Glutamatergic neuron (in vitro differentiated cells): ENCODE data around the gene BARX2. TPM values are rescaled to one million over a fixed set of nuclear protein-coding genes. Genes with fewer than 3 reads are reported as not detected.

Source experiments
- DNase-seq: peaks from one replicate; pipeline ENCODE4 v3.0.0; 2022
- H3K27ac Mint-ChIP-seq: one replicate; pipeline ENCODE4 v1.8.0; 2020; ENCODE audit warnings: mild to moderate bottlenecking, mixed read lengths, inconsistent platforms; ENCODE audit not compliant: unreplicated experiment
- H3K27me3 Mint-ChIP-seq: one replicate; pipeline ENCODE4 v1.8.0; 2020; ENCODE audit warnings: mild to moderate bottlenecking, moderate library complexity, mixed read lengths, inconsistent platforms; ENCODE audit not compliant: unreplicated experiment
- H3K36me3 Mint-ChIP-seq: one replicate; pipeline ENCODE4 v1.8.0; 2020; ENCODE audit warnings: mild to moderate bottlenecking, mixed read lengths, inconsistent platforms; ENCODE audit not compliant: unreplicated experiment
- H3K4me1 Mint-ChIP-seq: one replicate; pipeline ENCODE4 v1.8.0; 2020; ENCODE audit warnings: mild to moderate bottlenecking, low read depth, mixed read lengths, inconsistent platforms; ENCODE audit not compliant: unreplicated experiment
- H3K4me3 Mint-ChIP-seq: one replicate; pipeline ENCODE4 v1.8.0; 2020; ENCODE audit warnings: mild to moderate bottlenecking, mixed read lengths, inconsistent platforms; ENCODE audit not compliant: unreplicated experiment
- H3K9me3 Mint-ChIP-seq: one replicate; pipeline ENCODE4 v1.8.0; 2020; ENCODE audit warnings: mild to moderate bottlenecking, moderate library complexity, mixed read lengths, inconsistent platforms; ENCODE audit not compliant: unreplicated experiment
- total RNA-seq: library from RNA; stranded (reverse); fragmentation: NEBNext Ultra II Directional; extraction: Animal tissue kit (Norgen Biotek cat#: 25700); gene quantifications from one replicate; pipeline ENCODE4 v1.2.1, GENCODE V29; 2021; ENCODE audit not compliant: unreplicated experiment
- TF ChIP-seq, protein P1 (sequence below): fragments of 200-600 bp; sonication (generic); IDR thresholded peaks from one replicate; pipeline ENCODE4 v1.5.0; 2021; ENCODE audit not compliant: partially characterized antibody, unreplicated experiment

Gene BARX2
- total RNA-seq, 1 donor from 2014 or later, result not detected

DNA sequence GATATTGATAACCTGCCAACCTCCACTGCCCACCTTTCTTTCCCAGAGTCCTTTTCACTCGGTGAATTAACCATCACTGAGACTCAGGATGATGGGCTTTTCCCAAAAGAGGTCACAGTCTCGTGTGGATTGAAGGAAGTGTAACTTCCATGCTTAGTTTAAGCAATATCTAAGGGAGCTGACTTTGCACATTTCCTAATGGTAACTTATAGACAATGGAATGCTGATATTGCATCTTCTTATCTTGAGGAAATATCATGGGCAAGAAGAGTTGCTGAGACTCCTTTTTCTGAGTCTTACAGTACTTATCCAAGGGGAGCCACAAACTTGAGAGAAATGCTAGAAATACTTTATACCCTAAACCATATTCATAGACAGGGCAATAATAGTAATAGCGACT, 8.8 kb downstream of the BARX2 start:
- no peak overlapping the region for H3K27ac Mint-ChIP-seq
- H3K27me3 Mint-ChIP-seq, result no peaks in the 10 kb centered on the region

DNA sequence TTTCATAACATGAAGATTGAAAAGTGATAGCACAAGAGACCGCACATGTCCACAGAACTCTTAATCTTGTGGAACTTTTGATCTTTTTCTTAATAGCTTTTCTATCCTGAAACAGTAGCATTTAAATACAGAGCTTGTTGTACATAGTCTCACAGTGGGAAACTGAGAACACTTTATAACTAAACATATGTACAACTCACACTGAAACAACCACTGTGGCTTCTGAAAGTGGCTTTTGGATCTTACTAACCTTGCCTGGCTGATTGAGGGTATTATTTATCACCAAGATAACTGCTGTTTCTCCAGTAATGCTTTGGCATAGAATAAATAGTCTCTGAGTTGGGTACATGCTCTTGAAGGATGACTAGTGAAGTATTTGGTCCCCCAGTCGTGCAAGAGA, 10.2 kb downstream of the BARX2 start:
- no peak overlapping the region for H3K27ac Mint-ChIP-seq
- H3K4me1 Mint-ChIP-seq, result peaks cover 15% of the 10 kb centered on the region
- H3K4me3 Mint-ChIP-seq, result no peak overlapping the region
- H3K9me3 Mint-ChIP-seq, result peaks cover 4% of the 10 kb centered on the region
- H3K36me3 Mint-ChIP-seq, result no peaks in the 10 kb centered on the region
- TF ChIP-seq, protein P1, sequence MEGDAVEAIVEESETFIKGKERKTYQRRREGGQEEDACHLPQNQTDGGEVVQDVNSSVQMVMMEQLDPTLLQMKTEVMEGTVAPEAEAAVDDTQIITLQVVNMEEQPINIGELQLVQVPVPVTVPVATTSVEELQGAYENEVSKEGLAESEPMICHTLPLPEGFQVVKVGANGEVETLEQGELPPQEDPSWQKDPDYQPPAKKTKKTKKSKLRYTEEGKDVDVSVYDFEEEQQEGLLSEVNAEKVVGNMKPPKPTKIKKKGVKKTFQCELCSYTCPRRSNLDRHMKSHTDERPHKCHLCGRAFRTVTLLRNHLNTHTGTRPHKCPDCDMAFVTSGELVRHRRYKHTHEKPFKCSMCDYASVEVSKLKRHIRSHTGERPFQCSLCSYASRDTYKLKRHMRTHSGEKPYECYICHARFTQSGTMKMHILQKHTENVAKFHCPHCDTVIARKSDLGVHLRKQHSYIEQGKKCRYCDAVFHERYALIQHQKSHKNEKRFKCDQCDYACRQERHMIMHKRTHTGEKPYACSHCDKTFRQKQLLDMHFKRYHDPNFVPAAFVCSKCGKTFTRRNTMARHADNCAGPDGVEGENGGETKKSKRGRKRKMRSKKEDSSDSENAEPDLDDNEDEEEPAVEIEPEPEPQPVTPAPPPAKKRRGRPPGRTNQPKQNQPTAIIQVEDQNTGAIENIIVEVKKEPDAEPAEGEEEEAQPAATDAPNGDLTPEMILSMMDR, result no peak
- DNase-seq, result no peak
- no peaks in the 10 kb centered on the region for H3K27me3 Mint-ChIP-seq

More for the DNA sequence above, 8.8 kb downstream of the BARX2 start:
- DNase-seq, result no peak
- Mint-ChIP-seq H3K4me1 (peaks cover 15% of the 10 kb centered on the region), H3K36me3 (no peaks in the 10 kb centered on the region), H3K4me3 (no peak overlapping the region), H3K9me3 (peaks cover 4% of the 10 kb centered on the region)
- TF ChIP-seq, protein P1, result no peak

DNA sequence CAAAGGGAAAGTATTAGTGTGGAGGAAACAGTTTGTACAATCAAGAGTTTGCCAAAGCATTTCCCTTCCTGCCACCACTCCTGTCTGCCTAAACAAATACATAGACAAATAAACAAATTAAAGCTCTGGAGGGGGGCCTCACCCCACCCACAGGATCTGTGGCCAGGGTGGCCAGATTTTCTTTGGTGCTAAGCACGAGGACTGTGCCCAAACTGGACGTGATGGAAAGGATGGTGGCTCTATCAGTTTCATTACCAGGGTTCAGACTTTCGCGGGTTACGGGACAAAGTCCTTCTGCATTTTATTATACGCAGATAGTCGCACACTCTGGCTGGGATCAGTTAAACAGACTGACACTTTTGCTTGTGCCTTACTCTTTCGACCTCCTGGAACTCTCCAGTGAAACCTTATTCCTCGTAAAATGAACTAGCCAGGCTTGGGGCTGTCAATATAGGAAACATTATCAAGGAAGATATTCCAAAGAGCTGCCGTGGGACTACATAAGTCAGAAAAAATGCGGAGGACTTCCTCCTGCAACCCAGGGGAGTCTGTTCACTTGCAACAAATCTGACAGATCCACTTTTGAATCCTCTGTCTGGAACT, 11.2 kb downstream of the BARX2 start:
- TF ChIP-seq, protein P1, result no peak
- Mint-ChIP-seq H3K4me1 (peaks cover 15% of the 10 kb centered on the region), H3K9me3 (peaks cover 4% of the 10 kb centered on the region), H3K27ac (no peak overlapping the region), H3K4me3 (no peak overlapping the region), H3K27me3 (no peaks in the 10 kb centered on the region), H3K36me3 (no peaks in the 10 kb centered on the region)
- no peak for DNase-seq

DNA sequence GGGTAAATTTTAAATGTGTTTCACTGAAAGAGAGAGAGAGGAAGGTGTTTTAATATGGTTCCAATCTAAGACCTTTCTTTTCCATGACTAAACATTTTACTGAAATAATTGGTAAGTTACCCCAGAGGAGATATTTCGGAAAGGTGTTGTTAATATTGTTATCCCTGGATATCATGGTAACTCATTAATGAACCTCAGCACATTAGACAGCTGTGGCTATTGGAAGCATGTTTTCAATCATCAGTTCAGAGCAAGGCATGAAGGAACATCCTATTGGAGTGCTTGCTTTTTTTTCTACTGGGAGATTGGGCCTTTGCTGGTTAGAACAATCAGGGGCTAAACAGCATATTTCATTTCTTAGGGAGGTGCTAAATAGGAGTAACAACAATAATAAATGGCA, 11.8 kb downstream of the BARX2 start:
- H3K4me1 Mint-ChIP-seq, result peaks cover 15% of the 10 kb centered on the region
- no peaks in the 10 kb centered on the region for H3K36me3 Mint-ChIP-seq
- H3K27ac Mint-ChIP-seq, result no peak overlapping the region
- TF ChIP-seq, protein P1, result no peak
- peaks cover 4% of the 10 kb centered on the region for H3K9me3 Mint-ChIP-seq
- no peak for DNase-seq
- no peak overlapping the region for H3K4me3 Mint-ChIP-seq
- no peaks in the 10 kb centered on the region for H3K27me3 Mint-ChIP-seq

DNA sequence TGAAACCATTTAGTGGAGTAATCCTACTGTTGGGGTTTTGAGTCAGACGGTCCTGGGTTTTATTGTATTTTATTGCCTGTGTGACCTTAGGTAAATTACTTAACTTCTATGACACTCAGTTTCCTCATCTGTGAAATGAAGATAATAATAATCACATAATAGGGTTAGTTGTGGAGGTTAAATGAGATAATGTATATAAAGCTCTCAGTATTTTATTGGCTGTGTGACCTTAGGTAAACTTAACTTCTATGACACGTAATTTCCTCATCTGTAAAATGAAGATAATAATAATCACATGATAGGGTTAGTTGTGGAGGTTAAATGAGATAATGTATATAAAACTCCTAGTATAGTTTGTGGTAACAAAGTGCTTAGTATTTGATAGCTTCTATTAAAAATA, 13.2 kb downstream of the BARX2 start:
- TF ChIP-seq, protein P1, result no peak
- Mint-ChIP-seq H3K4me3 (no peak overlapping the region), H3K9me3 (peaks cover 4% of the 10 kb centered on the region), H3K27me3 (no peaks in the 10 kb centered on the region), H3K27ac (no peak overlapping the region), H3K4me1 (peaks cover 15% of the 10 kb centered on the region), H3K36me3 (no peaks in the 10 kb centered on the region)
- no peak for DNase-seq
